PFSK-1 (cell line): ENCODE results near the gene TMEM131.

Source experiments
- FOXP2 ChIP-seq: optimal IDR thresholded peaks from 2 replicates; pipeline ENCODE3; 2011; ENCODE audit warnings: borderline replicate concordance, control low read depth, inconsistent platforms; ENCODE audit not compliant: insufficient read depth; ENCODE audit errors: extremely low read length, extremely low read depth
- POLR2AphosphoS5 ChIP-seq: IDR thresholded peaks from 2 replicates; pipeline ENCODE4 v1.6.1; 2012; ENCODE audit warnings: low read depth, mild to moderate bottlenecking, control low read depth, low read length, moderate library complexity
- REST ChIP-seq, 2 experiments: IDR thresholded peaks; 2 replicates each; pipeline versions ENCODE4 v1.6.1 to v1.8.0; 2011 to 2012; ENCODE audit warnings: low read depth in 2 of 2, low read length in 2 of 2, control low read depth in 1 of 2, inconsistent platforms in 1 of 2, mild to moderate bottlenecking in 1 of 2, moderate library complexity in 1 of 2; ENCODE audit not compliant: insufficient read depth in 1 of 2
- SIN3A ChIP-seq: IDR thresholded peaks from 2 replicates; pipeline ENCODE4 v1.6.1; 2012; ENCODE audit warnings: mild to moderate bottlenecking, low read length, moderate library complexity, borderline replicate concordance; ENCODE audit not compliant: insufficient read depth
- TAF1 ChIP-seq: IDR thresholded peaks from 2 replicates; pipeline ENCODE4 v1.6.1; 2012; ENCODE audit warnings: low read length, control low read depth, borderline replicate concordance; ENCODE audit not compliant: insufficient read depth

The TMEM131 gene

GRCh38 chr2:97798416-97798815 is 197.3 kb downstream of the TMEM131 start:
- TF ChIP-seq SIN3A (no peak), FOXP2 (no peak), POLR2AphosphoS5 (no peak), TAF1 (no peak), REST (IDR thresholded peaks at IDR 0.05; ENCODE audit: insufficient read depth in 1 of 2, low read depth in 2 of 2, low read length in 2 of 2) (no peak)

GRCh38 chr2:97797355-97797754 is 198.4 kb downstream of the TMEM131 start:
- TF ChIP-seq REST (IDR thresholded peaks at IDR 0.05; ENCODE audit: insufficient read depth in 1 of 2, low read depth in 2 of 2, low read length in 2 of 2) = no peak
- no peak for TF ChIP-seq FOXP2
- TF ChIP-seq TAF1 = no peak
- TF ChIP-seq POLR2AphosphoS5 = no peak
- no peak for TF ChIP-seq SIN3A

- TF ChIP-seq REST (IDR thresholded peaks at IDR 0.05; ENCODE audit: insufficient read depth in 1 of 2, low read depth in 2 of 2, low read length in 2 of 2) (no peak), FOXP2 (no peak), TAF1 (no peak), POLR2AphosphoS5 (no peak), SIN3A (no peak)
Measured at GRCh38 chr2:97796465-97797126, 199.2 kb downstream of the TMEM131 start.

- TF ChIP-seq TAF1 = no peak
- no peak for TF ChIP-seq REST (IDR thresholded peaks at IDR 0.05; ENCODE audit: insufficient read depth in 1 of 2, low read depth in 2 of 2, low read length in 2 of 2)
- no peak for TF ChIP-seq FOXP2
- no peak for TF ChIP-seq POLR2AphosphoS5
- TF ChIP-seq SIN3A = no peak
Measured at GRCh38 chr2:97792416-97792815, 203.3 kb downstream of the TMEM131 start.

- TF ChIP-seq TAF1 (no peak), FOXP2 (no peak), REST (IDR thresholded peaks at IDR 0.05; ENCODE audit: insufficient read depth in 1 of 2, low read depth in 2 of 2, low read length in 2 of 2) (no peak), SIN3A (no peak), POLR2AphosphoS5 (no peak)
Measured at GRCh38 chr2:97788986-97789644, 206.6 kb downstream of the TMEM131 start.
